H9 (cell line): Measurements from ENCODE around the gene LTV1. TPM values are rescaled to one million over a fixed set of nuclear protein-coding genes. Genes with fewer than 3 reads are reported as not detected.

Source experiments
- DNase-seq: peaks from one replicate; pipeline ENCODE4 v3.0.0-alpha.2; 2017
- H2AFZ ChIP-seq: one replicate; pipeline ENCODE4 v1.6.1; 2013; ENCODE audit warnings: mild to moderate bottlenecking, low read length, control low read depth, moderate library complexity
- H2AK5ac ChIP-seq: 2 replicates; pipeline ENCODE4 v1.6.1; 2013; ENCODE audit warnings: low read length, control low read depth, mixed read lengths; ENCODE audit not compliant: insufficient read length
- H2BK120ac ChIP-seq: one replicate; pipeline ENCODE4 v1.6.1; 2013; ENCODE audit warnings: low read depth, mild to moderate bottlenecking, low read length, control low read depth, inconsistent platforms; ENCODE audit not compliant: poor library complexity, severe bottlenecking
- H2BK12ac ChIP-seq: 2 replicates; pipeline ENCODE4 v1.6.1; 2013; ENCODE audit warnings: low read length, control low read depth, mixed read lengths, low read depth; ENCODE audit not compliant: insufficient read length
- H2BK15ac ChIP-seq: 2 replicates; pipeline ENCODE4 v1.6.1; 2013; ENCODE audit warnings: low read depth, low read length, control low read depth
- H2BK20ac ChIP-seq: one replicate; pipeline ENCODE4 v1.6.1; 2013; ENCODE audit warnings: low read depth, mild to moderate bottlenecking, low read length, control low read depth, inconsistent platforms; ENCODE audit not compliant: poor library complexity, severe bottlenecking
- H2BK5ac ChIP-seq: 2 replicates; pipeline ENCODE4 v1.6.1; 2013; ENCODE audit warnings: low read length, control low read depth, mixed read lengths; ENCODE audit not compliant: insufficient read length
- H3K14ac ChIP-seq: 2 replicates; pipeline ENCODE4 v1.6.1; 2013; ENCODE audit warnings: low read length, control low read depth; ENCODE audit not compliant: insufficient read depth
- H3K18ac ChIP-seq: 2 replicates; pipeline ENCODE4 v1.6.1; 2013; ENCODE audit warnings: low read depth, mild to moderate bottlenecking, mixed read lengths, low read length, control low read depth; ENCODE audit not compliant: insufficient read length
- H3K23ac ChIP-seq: 2 replicates; pipeline ENCODE4 v1.6.1; 2013; ENCODE audit warnings: low read length, control low read depth, mixed read lengths, low read depth; ENCODE audit not compliant: insufficient read length
- H3K23me2 ChIP-seq: 2 replicates; pipeline ENCODE4 v1.6.1; 2013; ENCODE audit warnings: low read depth, mild to moderate bottlenecking, mixed read lengths, low read length, control low read depth; ENCODE audit not compliant: insufficient read length, poor library complexity, severe bottlenecking
- H3K27ac ChIP-seq: 2 replicates; pipeline ENCODE4 v1.5.1; 2013; ENCODE audit warnings: low read length, control low read depth, mixed read lengths, low read depth; ENCODE audit not compliant: insufficient read length
- H3K27me3 ChIP-seq: 2 replicates; pipeline ENCODE4 v1.6.1; 2013; ENCODE audit warnings: low read length, control low read depth, inconsistent platforms; ENCODE audit not compliant: insufficient read depth
- H3K4ac ChIP-seq: 2 replicates; pipeline ENCODE4 v1.6.1; 2013; ENCODE audit warnings: low read depth, mild to moderate bottlenecking, control low read depth, inconsistent platforms, low read length, moderate library complexity
- H3K4me1 ChIP-seq: 2 replicates; pipeline ENCODE4 v1.6.1; 2013; ENCODE audit warnings: low read length, control low read depth, inconsistent platforms; ENCODE audit not compliant: insufficient read depth
- H3K4me2 ChIP-seq: 2 replicates; pipeline ENCODE4 v1.6.1; 2013; ENCODE audit warnings: low read length, control low read depth, mixed read lengths; ENCODE audit not compliant: insufficient read length, insufficient read depth
- H3K56ac ChIP-seq: 2 replicates; pipeline ENCODE4 v1.6.1; 2013; ENCODE audit warnings: low read depth, mild to moderate bottlenecking, mixed read lengths, low read length, control low read depth; ENCODE audit not compliant: insufficient read length
- H3K79me1 ChIP-seq: 2 replicates; pipeline ENCODE4 v1.6.1; 2013; ENCODE audit warnings: low read depth, mild to moderate bottlenecking, moderate library complexity, low read length, control low read depth, inconsistent platforms; ENCODE audit not compliant: insufficient read depth, poor library complexity, severe bottlenecking
- H3K79me2 ChIP-seq: 2 replicates; pipeline ENCODE4 v1.6.1; 2013; ENCODE audit warnings: low read length, control low read depth, inconsistent platforms; ENCODE audit not compliant: insufficient read depth
- H3K9ac ChIP-seq: 2 replicates; pipeline ENCODE4 v1.6.1; 2013; ENCODE audit warnings: low read length, control low read depth, mixed read lengths; ENCODE audit not compliant: insufficient read length; ENCODE audit errors: extremely low read depth
- H3K9me3 ChIP-seq: one replicate; pipeline ENCODE4 v1.6.1; 2013; ENCODE audit warnings: low read depth, low read length, inconsistent platforms; ENCODE audit not compliant: control insufficient read depth
- H3T11ph ChIP-seq: one replicate; pipeline ENCODE4 v1.6.1; 2013; ENCODE audit warnings: mild to moderate bottlenecking, low read length, control low read depth, inconsistent platforms
- H4K20me1 ChIP-seq: one replicate; pipeline ENCODE4 v1.6.1; 2013; ENCODE audit not compliant: control insufficient read depth, insufficient read length, insufficient read depth
- H4K5ac ChIP-seq: 2 replicates; pipeline ENCODE4 v1.6.1; 2013; ENCODE audit warnings: low read depth, mild to moderate bottlenecking, mixed read lengths, low read length, control low read depth; ENCODE audit not compliant: insufficient read length
- H4K8ac ChIP-seq: replicated peaks from 2 replicates; pipeline ENCODE4 v1.6.1; 2013; ENCODE audit warnings: low read length, control low read depth, mixed read lengths, low read depth; ENCODE audit not compliant: insufficient read length
- H4K91ac ChIP-seq: 2 replicates; pipeline ENCODE4 v1.6.1; 2013; ENCODE audit warnings: low read depth, mild to moderate bottlenecking, moderate library complexity, mixed read lengths, low read length, control low read depth; ENCODE audit not compliant: insufficient read length
- H3K27ac Mint-ChIP-seq, 3 experiments: 2 replicates in 2 of 3; 3 replicates in 1 of 3; pipeline ENCODE4 v1.8.0; 2020 to 2021; ENCODE audit warnings: mixed read lengths in 3 of 3, mild to moderate bottlenecking in 1 of 3, moderate library complexity in 1 of 3
- H3K27me3 Mint-ChIP-seq: 2 replicates; pipeline ENCODE4 v1.8.0; 2021; ENCODE audit warnings: low read depth, mild to moderate bottlenecking, moderate library complexity, mixed read lengths
- H3K36me3 Mint-ChIP-seq, 3 experiments: 2 replicates in 2 of 3; 3 replicates in 1 of 3; pipeline ENCODE4 v1.8.0; 2020 to 2021; ENCODE audit warnings: low read depth in 3 of 3, mixed read lengths in 3 of 3; ENCODE audit not compliant: insufficient read depth in 1 of 3
- H3K4me1 Mint-ChIP-seq, 2 experiments: 2 replicates each; pipeline ENCODE4 v1.8.0; 2020; ENCODE audit warnings: mixed read lengths in 2 of 2
- H3K4me3 Mint-ChIP-seq, 2 experiments: 2 replicates in 1 of 2; 3 replicates in 1 of 2; pipeline ENCODE4 v1.8.0; 2020 to 2021; ENCODE audit warnings: mild to moderate bottlenecking in 2 of 2, mixed read lengths in 2 of 2, moderate library complexity in 1 of 2
- H3K9me3 Mint-ChIP-seq, 2 experiments: 2 replicates in 1 of 2; 3 replicates in 1 of 2; pipeline ENCODE4 v1.8.0; 2020; ENCODE audit warnings: mild to moderate bottlenecking in 2 of 2, mixed read lengths in 2 of 2, moderate library complexity in 1 of 2
- WGBS: extraction: QIAGEN DNeasy Blood & Tissue Kit; methylation state at CpG from one replicate; pipeline ENCODE4 v1.1.7; 2013; ENCODE audit warnings: missing lambda C conversion rate, low lambda C conversion rate, mixed read lengths; ENCODE audit not compliant: insufficient read length; ENCODE audit errors: extremely low coverage; 5-methylcytosine and 5-hydroxymethylcytosine counted together
- total RNA-seq: library from RNA; stranded (reverse); gene quantifications from 2 replicates; pipeline ENCODE4 v1.2.1, GENCODE V29; 2021
- TF ChIP-seq, protein P1 (sequence below): fragments of 200-600 bp; sonication (generic); conservative IDR thresholded peaks from 3 replicates; pipeline ENCODE4 v1.8.0; 2021; ENCODE audit warnings: antibody characterized with exemption, mild to moderate bottlenecking

LTV1 gene
- total RNA-seq, 1 experiment from 2014 or later: 62.9 TPM

DNA sequence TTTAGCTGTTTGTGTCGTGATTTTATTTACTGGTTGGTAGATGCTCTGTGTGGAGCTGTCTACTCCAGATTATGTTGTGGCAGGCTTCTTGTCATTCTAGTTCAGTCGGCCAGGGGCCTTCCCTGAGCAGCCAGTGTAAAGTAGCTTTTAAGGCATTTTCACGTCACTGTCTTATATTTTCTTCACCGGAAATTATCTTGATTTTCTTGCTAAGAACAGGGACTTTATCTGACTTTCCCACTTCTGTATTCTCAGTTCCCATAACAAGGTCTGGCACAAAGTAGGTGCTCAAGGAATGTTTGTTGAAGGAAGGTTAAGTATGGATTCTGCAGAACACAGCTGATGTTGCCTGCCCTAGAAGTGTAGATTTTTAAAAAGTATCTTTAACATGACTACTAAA is 868 bp downstream of the LTV1 start:
- H2AK5ac ChIP-seq: no peak overlapping the region
- Mint-ChIP-seq H3K36me3 (peaks cover 36 to 52% (median 46%) of the 10 kb centered on the region in 3 experiments), H3K9me3 (no peaks in the 10 kb centered on the region), H3K4me3 (peak overlapping the region; percentile 97 to 98), H3K4me1 (peaks cover 10 to 14% of the 10 kb centered on the region in 2 experiments), H3K27ac (peak overlapping the region; percentile 76 to 99 (median 98); a peak in 6 of 7 replicates), H3K27me3 (no peaks in the 10 kb centered on the region)
- H3K14ac ChIP-seq: no peak overlapping the region
- no peak overlapping the region for H3T11ph ChIP-seq
- no peak overlapping the region for H2AFZ ChIP-seq
- no peak overlapping the region for H3K56ac ChIP-seq
- no peaks in the 10 kb centered on the region for H3K9me3 ChIP-seq
- H3K23me2 ChIP-seq: peaks cover 4% of the 10 kb centered on the region
- H2BK12ac ChIP-seq: no peak overlapping the region
- H4K5ac ChIP-seq: no peak overlapping the region
- no peak overlapping the region for H4K91ac ChIP-seq
- peak overlapping the region; percentile 91 for H3K9ac ChIP-seq
- DNase-seq: no peak
- H2BK20ac ChIP-seq: no peak overlapping the region
- no peak overlapping the region for H2BK5ac ChIP-seq
- H3K23ac ChIP-seq: no peak overlapping the region
- no peak overlapping the region for H3K4ac ChIP-seq
- H3K79me1 ChIP-seq: peaks cover 4% of the 10 kb centered on the region
- H3K79me2 ChIP-seq: peaks cover 9% of the 10 kb centered on the region; the same call in 1 of the 2 replicates
- no peak overlapping the region for H3K18ac ChIP-seq
- TF ChIP-seq, protein P1, sequence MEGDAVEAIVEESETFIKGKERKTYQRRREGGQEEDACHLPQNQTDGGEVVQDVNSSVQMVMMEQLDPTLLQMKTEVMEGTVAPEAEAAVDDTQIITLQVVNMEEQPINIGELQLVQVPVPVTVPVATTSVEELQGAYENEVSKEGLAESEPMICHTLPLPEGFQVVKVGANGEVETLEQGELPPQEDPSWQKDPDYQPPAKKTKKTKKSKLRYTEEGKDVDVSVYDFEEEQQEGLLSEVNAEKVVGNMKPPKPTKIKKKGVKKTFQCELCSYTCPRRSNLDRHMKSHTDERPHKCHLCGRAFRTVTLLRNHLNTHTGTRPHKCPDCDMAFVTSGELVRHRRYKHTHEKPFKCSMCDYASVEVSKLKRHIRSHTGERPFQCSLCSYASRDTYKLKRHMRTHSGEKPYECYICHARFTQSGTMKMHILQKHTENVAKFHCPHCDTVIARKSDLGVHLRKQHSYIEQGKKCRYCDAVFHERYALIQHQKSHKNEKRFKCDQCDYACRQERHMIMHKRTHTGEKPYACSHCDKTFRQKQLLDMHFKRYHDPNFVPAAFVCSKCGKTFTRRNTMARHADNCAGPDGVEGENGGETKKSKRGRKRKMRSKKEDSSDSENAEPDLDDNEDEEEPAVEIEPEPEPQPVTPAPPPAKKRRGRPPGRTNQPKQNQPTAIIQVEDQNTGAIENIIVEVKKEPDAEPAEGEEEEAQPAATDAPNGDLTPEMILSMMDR: no peak
- no peaks in the 10 kb centered on the region for H3K27me3 ChIP-seq
- no peaks in the 10 kb centered on the region for H3K4me1 ChIP-seq
- peak overlapping the region; percentile 83 for H3K4me2 ChIP-seq
- no peak overlapping the region for H4K8ac ChIP-seq
- no peaks in the 10 kb centered on the region for H4K20me1 ChIP-seq
- no peak overlapping the region for H2BK120ac ChIP-seq
- H3K27ac ChIP-seq: no peak overlapping the region
- no peak overlapping the region for H2BK15ac ChIP-seq
- no CpG with 5 or more reads among the region's 4 CpGs for WGBS
